ENCODE results near the gene ROPN1B. TPM values are rescaled to one million over a fixed set of nuclear protein-coding genes. Genes with fewer than 3 reads are reported as not detected.

The ROPN1B gene
- total RNA-seq, 1 experiment from 2014 or later, result not detected

DNA sequence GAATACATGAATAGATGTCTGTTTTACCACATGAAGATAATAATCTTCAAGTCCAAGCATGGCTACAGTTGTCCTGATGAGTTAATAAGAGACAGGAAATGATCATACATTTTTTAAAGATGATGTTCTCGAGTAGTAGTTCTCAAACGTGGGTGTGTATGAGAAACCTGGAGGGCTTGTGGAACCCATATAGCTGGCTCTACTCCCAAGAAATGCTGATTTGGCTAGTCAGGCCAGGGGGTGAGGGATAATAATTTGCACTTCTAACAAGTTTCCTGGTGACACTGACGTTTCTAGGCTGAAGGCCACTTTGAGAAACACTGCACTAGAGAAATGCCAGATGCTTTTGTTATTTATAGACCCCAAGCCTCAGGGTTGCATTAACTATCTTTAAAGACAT, 37.0 kb downstream of the ROPN1B start:
- Histone ChIP-seq H3K9me3 (ENCODE audit: low read length) (no peaks in the 10 kb centered on the region), H3K4me2 (ENCODE audit: low read depth, low read length, poor library complexity, severe bottlenecking) (no peak overlapping the region), H3K27ac (ENCODE audit: low read length) (no peak overlapping the region), H3K27me3 (ENCODE audit: low read length) (no peaks in the 10 kb centered on the region), H4K20me1 (ENCODE audit: insufficient read depth, low read depth, low read length) (no peaks in the 10 kb centered on the region), H3K79me2 (ENCODE audit: low read length) (no peaks in the 10 kb centered on the region), H3K4me3 (ENCODE audit: low read length) (no peak overlapping the region), H3K9ac (ENCODE audit: low read length) (no peak overlapping the region), H3K9me2 (replicated peaks; ENCODE audit: insufficient read depth, low read length) (no peaks in the 10 kb centered on the region), H3K36me3 (ENCODE audit: insufficient read depth, low read length) (no peaks in the 10 kb centered on the region), H2AFZ (ENCODE audit: low read length) (no peak overlapping the region), H3K4me1 (ENCODE audit: low read length) (no peaks in the 10 kb centered on the region)
- no peak for DNase-seq

DNA sequence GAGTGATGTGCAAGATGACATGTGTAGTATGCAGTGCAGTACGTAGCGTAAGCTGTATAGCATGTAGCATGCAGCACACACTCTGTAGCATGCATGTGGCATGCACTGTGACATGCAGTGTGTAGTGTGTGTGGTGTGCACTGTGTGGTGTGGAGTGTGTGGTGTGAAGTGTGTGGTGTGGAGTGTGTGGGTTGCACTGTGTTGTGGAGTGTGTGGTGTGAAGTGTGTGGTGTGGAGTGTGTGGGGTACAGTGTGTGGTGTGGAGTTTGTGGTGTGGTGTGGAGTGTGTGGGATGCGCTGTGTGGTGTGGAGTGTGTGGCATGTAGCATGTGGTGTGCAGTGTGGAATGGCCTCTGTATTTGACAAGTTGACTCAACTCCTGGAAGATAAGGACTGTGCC, 39.2 kb downstream of the ROPN1B start:
- H2AFZ ChIP-seq (ENCODE audit: low read length), result no peak overlapping the region
- no peaks in the 10 kb centered on the region for H3K4me1 ChIP-seq (ENCODE audit: low read length)
- no peaks in the 10 kb centered on the region for H3K36me3 ChIP-seq (ENCODE audit: insufficient read depth, low read length)
- H3K4me3 ChIP-seq (ENCODE audit: low read length), result no peak overlapping the region
- no peaks in the 10 kb centered on the region for H3K27me3 ChIP-seq (ENCODE audit: low read length)
- no peak for DNase-seq
- no peak overlapping the region for H3K9ac ChIP-seq (ENCODE audit: low read length)
- no peaks in the 10 kb centered on the region for H3K9me2 ChIP-seq (replicated peaks; ENCODE audit: insufficient read depth, low read length)
- H3K79me2 ChIP-seq (ENCODE audit: low read length), result no peaks in the 10 kb centered on the region
- H4K20me1 ChIP-seq (ENCODE audit: insufficient read depth, low read depth, low read length), result no peaks in the 10 kb centered on the region
- H3K9me3 ChIP-seq (ENCODE audit: low read length), result no peaks in the 10 kb centered on the region
- H3K4me2 ChIP-seq (ENCODE audit: low read depth, low read length, poor library complexity, severe bottlenecking), result no peak overlapping the region
- no peak overlapping the region for H3K27ac ChIP-seq (ENCODE audit: low read length)

DNA sequence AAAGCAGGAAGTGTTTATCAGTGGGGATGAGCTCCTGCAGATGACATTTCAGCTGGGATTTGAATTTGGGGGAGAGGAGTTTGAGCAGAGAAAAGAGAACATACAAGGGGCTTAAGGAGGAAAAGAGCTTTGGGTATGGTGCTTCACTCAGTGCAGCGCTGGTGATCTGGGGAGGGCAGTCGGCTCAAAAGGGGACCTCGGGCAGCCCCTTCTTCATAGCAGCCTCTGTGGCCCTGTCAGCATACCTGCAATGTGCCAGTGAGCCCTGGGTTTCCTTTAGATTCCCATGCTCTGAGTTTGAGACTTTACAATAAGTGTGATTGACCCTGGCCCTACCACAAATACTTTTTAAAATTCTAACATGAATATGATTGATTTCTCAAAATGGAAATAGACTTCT, 40.2 kb downstream of the ROPN1B start:
- Histone ChIP-seq H3K36me3 (ENCODE audit: insufficient read depth, low read length) (no peaks in the 10 kb centered on the region), H3K4me2 (ENCODE audit: low read depth, low read length, poor library complexity, severe bottlenecking) (no peak overlapping the region), H3K27ac (ENCODE audit: low read length) (no peak overlapping the region), H3K9me2 (replicated peaks; ENCODE audit: insufficient read depth, low read length) (no peaks in the 10 kb centered on the region), H3K9ac (ENCODE audit: low read length) (no peak overlapping the region), H2AFZ (ENCODE audit: low read length) (no peak overlapping the region), H3K9me3 (ENCODE audit: low read length) (no peaks in the 10 kb centered on the region), H3K79me2 (ENCODE audit: low read length) (no peaks in the 10 kb centered on the region), H3K27me3 (ENCODE audit: low read length) (no peaks in the 10 kb centered on the region), H3K4me3 (ENCODE audit: low read length) (no peak overlapping the region), H3K4me1 (ENCODE audit: low read length) (no peaks in the 10 kb centered on the region), H4K20me1 (ENCODE audit: insufficient read depth, low read depth, low read length) (no peaks in the 10 kb centered on the region)
- DNase-seq, result no peak

GRCh38 chr3:126013751-126014156, 44.8 kb downstream of the ROPN1B start:
- Histone ChIP-seq H3K4me3 (ENCODE audit: low read length) (no peak overlapping the region), H3K27me3 (ENCODE audit: low read length) (no peaks in the 10 kb centered on the region), H3K9ac (ENCODE audit: low read length) (no peak overlapping the region), H3K4me1 (ENCODE audit: low read length) (no peaks in the 10 kb centered on the region), H3K9me3 (ENCODE audit: low read length) (no peaks in the 10 kb centered on the region), H4K20me1 (ENCODE audit: insufficient read depth, low read depth, low read length) (no peaks in the 10 kb centered on the region), H2AFZ (ENCODE audit: low read length) (no peak overlapping the region), H3K36me3 (ENCODE audit: insufficient read depth, low read length) (no peaks in the 10 kb centered on the region), H3K9me2 (replicated peaks; ENCODE audit: insufficient read depth, low read length) (no peaks in the 10 kb centered on the region), H3K79me2 (ENCODE audit: low read length) (no peaks in the 10 kb centered on the region), H3K27ac (ENCODE audit: low read length) (no peak overlapping the region), H3K4me2 (ENCODE audit: low read depth, low read length, poor library complexity, severe bottlenecking) (no peak overlapping the region)
- no peak for DNase-seq

DNA sequence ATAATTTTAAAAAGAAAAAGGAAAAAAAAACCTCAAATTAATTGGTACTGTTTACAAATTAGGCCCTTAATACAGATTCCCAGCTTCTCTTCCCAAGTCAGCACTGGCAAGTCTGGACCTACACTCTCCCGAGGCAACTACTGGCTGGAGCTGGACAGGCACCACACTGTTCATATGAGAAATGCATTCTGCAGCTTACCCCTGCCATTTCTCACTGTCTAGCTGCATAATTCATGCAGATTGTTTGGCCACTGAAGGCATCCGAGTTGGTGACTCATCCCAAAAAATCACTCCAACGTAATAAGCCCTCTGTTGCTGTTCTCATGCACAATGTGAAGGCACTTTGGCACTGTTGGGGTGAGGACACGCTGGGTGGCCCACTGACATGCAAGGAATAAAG, 45.3 kb downstream of the ROPN1B start:
- no peak overlapping the region for H3K27ac ChIP-seq (ENCODE audit: low read length)
- H4K20me1 ChIP-seq (ENCODE audit: insufficient read depth, low read depth, low read length), result no peaks in the 10 kb centered on the region
- H3K79me2 ChIP-seq (ENCODE audit: low read length), result no peaks in the 10 kb centered on the region
- H3K36me3 ChIP-seq (ENCODE audit: insufficient read depth, low read length), result no peaks in the 10 kb centered on the region
- H3K4me1 ChIP-seq (ENCODE audit: low read length), result no peaks in the 10 kb centered on the region
- no peak overlapping the region for H3K4me2 ChIP-seq (ENCODE audit: low read depth, low read length, poor library complexity, severe bottlenecking)
- no peaks in the 10 kb centered on the region for H3K9me3 ChIP-seq (ENCODE audit: low read length)
- no peaks in the 10 kb centered on the region for H3K27me3 ChIP-seq (ENCODE audit: low read length)
- DNase-seq, result no peak
- H3K9me2 ChIP-seq (replicated peaks; ENCODE audit: insufficient read depth, low read length), result no peaks in the 10 kb centered on the region
- H3K9ac ChIP-seq (ENCODE audit: low read length), result no peak overlapping the region
- H2AFZ ChIP-seq (ENCODE audit: low read length), result no peak overlapping the region
- H3K4me3 ChIP-seq (ENCODE audit: low read length), result no peak overlapping the region

DNA sequence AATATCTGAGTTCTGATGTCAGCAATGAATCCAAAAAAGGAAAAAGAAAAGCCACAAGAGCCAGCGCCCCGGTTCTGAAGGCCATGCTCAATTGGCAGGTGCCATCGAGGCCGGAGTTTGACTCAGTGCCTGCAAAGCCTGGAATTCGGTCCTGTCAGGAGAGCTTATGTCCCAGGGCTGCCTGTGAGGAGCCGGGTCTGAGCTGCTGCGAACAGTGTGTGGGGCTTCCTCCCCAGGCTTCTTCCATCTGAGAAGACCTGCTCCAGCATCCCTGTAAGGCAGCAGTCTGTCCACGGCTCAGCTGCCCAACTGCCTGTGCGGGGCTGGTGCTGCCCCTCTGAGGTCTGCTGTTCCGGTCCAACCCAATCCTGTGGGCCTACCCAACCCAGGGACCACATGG, 46.1 kb downstream of the ROPN1B start:
- no peak overlapping the region for H3K27ac ChIP-seq (ENCODE audit: low read length)
- H3K4me1 ChIP-seq (ENCODE audit: low read length), result no peaks in the 10 kb centered on the region
- no peaks in the 10 kb centered on the region for H4K20me1 ChIP-seq (ENCODE audit: insufficient read depth, low read depth, low read length)
- H3K79me2 ChIP-seq (ENCODE audit: low read length), result no peaks in the 10 kb centered on the region
- H3K9me3 ChIP-seq (ENCODE audit: low read length), result no peaks in the 10 kb centered on the region
- H3K36me3 ChIP-seq (ENCODE audit: insufficient read depth, low read length), result no peaks in the 10 kb centered on the region
- H3K4me3 ChIP-seq (ENCODE audit: low read length), result no peak overlapping the region
- no peak overlapping the region for H2AFZ ChIP-seq (ENCODE audit: low read length)
- H3K9ac ChIP-seq (ENCODE audit: low read length), result no peak overlapping the region
- no peak for DNase-seq
- no peaks in the 10 kb centered on the region for H3K27me3 ChIP-seq (ENCODE audit: low read length)
- H3K4me2 ChIP-seq (ENCODE audit: low read depth, low read length, poor library complexity, severe bottlenecking), result no peak overlapping the region
- H3K9me2 ChIP-seq (replicated peaks; ENCODE audit: insufficient read depth, low read length), result no peaks in the 10 kb centered on the region

- H3K9me2 ChIP-seq (replicated peaks; ENCODE audit: insufficient read depth, low read length), result no peaks in the 10 kb centered on the region
- H2AFZ ChIP-seq (ENCODE audit: low read length), result no peak overlapping the region
- H3K4me1 ChIP-seq (ENCODE audit: low read length), result no peaks in the 10 kb centered on the region
- H3K79me2 ChIP-seq (ENCODE audit: low read length), result no peaks in the 10 kb centered on the region
- H3K27ac ChIP-seq (ENCODE audit: low read length), result no peak overlapping the region
- no peak overlapping the region for H3K4me3 ChIP-seq (ENCODE audit: low read length)
- no peaks in the 10 kb centered on the region for H4K20me1 ChIP-seq (ENCODE audit: insufficient read depth, low read depth, low read length)
- H3K27me3 ChIP-seq (ENCODE audit: low read length), result no peaks in the 10 kb centered on the region
- H3K36me3 ChIP-seq (ENCODE audit: insufficient read depth, low read length), result no peaks in the 10 kb centered on the region
- no peak overlapping the region for H3K9ac ChIP-seq (ENCODE audit: low read length)
- H3K9me3 ChIP-seq (ENCODE audit: low read length), result no peaks in the 10 kb centered on the region
- no peak overlapping the region for H3K4me2 ChIP-seq (ENCODE audit: low read depth, low read length, poor library complexity, severe bottlenecking)
- no peak for DNase-seq
Observed at GRCh38 chr3:126016616-126017015, 47.6 kb downstream of the ROPN1B start.

DNA sequence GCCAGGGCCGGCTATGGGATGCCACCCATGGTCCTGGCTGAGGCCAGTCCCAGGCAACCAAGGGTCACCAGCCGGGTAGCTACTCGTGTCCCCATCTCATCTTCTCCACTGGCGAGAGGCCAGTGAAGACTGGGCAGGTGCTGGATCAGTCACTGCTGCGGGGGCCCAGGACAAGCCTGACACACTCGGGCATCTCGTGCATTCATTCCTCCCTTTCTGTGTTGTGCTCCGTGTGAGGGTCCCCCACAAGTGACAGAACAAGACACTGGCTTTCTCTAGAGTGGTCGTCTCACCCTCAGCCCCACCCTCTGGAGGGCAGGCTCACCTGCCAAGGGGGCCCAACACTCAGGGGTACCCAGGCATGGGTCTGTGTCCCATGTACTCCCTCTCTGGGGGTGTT, 48.4 kb downstream of the ROPN1B start:
- Histone ChIP-seq H3K36me3 (ENCODE audit: insufficient read depth, low read length) (no peaks in the 10 kb centered on the region), H4K20me1 (ENCODE audit: insufficient read depth, low read depth, low read length) (no peaks in the 10 kb centered on the region), H3K4me1 (ENCODE audit: low read length) (no peaks in the 10 kb centered on the region), H3K27ac (ENCODE audit: low read length) (no peak overlapping the region), H2AFZ (ENCODE audit: low read length) (no peak overlapping the region), H3K9me2 (replicated peaks; ENCODE audit: insufficient read depth, low read length) (no peaks in the 10 kb centered on the region), H3K9me3 (ENCODE audit: low read length) (no peaks in the 10 kb centered on the region), H3K79me2 (ENCODE audit: low read length) (no peaks in the 10 kb centered on the region), H3K4me3 (ENCODE audit: low read length) (no peak overlapping the region), H3K27me3 (ENCODE audit: low read length) (no peaks in the 10 kb centered on the region), H3K9ac (ENCODE audit: low read length) (no peak overlapping the region), H3K4me2 (ENCODE audit: low read depth, low read length, poor library complexity, severe bottlenecking) (no peak overlapping the region)
- no peak for DNase-seq

DNA sequence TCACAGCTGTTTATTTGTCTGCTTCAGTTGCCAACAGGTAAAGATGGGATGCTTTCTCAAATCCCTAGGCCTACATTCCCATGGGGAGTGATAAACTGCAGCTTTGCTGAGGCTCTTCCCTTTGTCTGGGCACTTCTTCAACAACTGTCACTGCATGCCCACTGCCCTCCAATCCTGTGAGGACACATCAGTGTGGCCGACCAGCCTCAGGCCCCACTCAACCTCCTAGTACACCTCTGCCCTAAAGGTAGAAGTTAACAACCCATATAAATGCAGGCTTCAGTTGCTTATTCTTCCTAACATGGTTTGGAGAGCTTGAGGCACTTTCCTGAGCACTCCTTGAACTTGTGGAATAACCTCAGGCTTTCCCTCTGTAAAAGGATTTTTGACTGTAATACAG, 49.6 kb downstream of the ROPN1B start:
- no peak overlapping the region for H3K27ac ChIP-seq (ENCODE audit: low read length)
- no peak overlapping the region for H3K4me3 ChIP-seq (ENCODE audit: low read length)
- H3K4me1 ChIP-seq (ENCODE audit: low read length), result no peaks in the 10 kb centered on the region
- DNase-seq, result no peak
- no peaks in the 10 kb centered on the region for H3K36me3 ChIP-seq (ENCODE audit: insufficient read depth, low read length)
- no peak overlapping the region for H3K4me2 ChIP-seq (ENCODE audit: low read depth, low read length, poor library complexity, severe bottlenecking)
- no peaks in the 10 kb centered on the region for H3K9me2 ChIP-seq (replicated peaks; ENCODE audit: insufficient read depth, low read length)
- no peaks in the 10 kb centered on the region for H3K9me3 ChIP-seq (ENCODE audit: low read length)
- no peaks in the 10 kb centered on the region for H3K27me3 ChIP-seq (ENCODE audit: low read length)
- H3K9ac ChIP-seq (ENCODE audit: low read length), result no peak overlapping the region
- H3K79me2 ChIP-seq (ENCODE audit: low read length), result no peaks in the 10 kb centered on the region
- no peak overlapping the region for H2AFZ ChIP-seq (ENCODE audit: low read length)
- H4K20me1 ChIP-seq (ENCODE audit: insufficient read depth, low read depth, low read length), result no peaks in the 10 kb centered on the region

Data from Karpas-422 (cell line).